ENCODE results near the gene RNF26. TPM values are rescaled to one million over a fixed set of nuclear protein-coding genes. Genes with fewer than 3 reads are reported as not detected.

Gene RNF26
- total RNA-seq, 2 donors from 2014 or later, result 8.2 to 10.3 TPM

DNA sequence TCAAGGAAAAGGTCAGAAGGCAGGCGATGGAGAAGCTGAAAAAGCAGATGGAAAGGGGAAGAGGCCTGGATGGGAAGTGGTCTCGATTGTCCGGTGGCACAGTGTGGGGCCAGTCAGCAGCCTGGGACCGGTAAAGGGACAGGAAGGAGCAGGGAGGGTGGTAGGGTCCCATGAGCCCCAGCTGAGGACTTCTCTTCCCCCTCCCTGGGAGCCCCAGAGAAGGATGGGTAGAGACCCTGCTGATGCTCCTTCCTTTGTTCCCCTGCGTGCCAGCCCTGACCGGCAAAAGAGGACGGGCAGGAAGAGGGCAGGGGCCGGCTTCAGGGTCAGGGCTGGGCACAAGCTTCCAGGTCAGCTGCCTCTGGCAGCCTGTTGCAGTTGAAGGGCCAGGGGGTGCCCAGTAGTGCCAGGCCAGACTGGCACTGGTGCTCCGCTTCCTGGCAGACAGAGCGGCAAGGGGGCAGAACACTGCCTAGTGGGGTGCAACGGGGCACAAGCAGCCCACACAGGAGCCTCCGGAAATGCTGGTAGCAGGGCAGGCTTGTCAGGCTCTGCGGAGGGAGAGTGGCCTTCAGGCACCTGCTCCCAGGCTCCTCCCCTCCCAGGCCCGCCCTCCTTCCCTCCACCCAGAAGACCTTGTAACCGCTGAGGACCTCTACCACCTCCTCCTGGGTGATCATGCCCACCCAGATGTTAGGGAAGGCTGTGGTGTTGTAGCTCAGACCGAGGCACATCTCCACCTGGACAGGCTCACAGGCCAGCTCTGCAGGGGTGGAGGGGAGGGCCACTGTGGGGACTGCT, 7.1 kb downstream of the RNF26 start:
- TF ChIP-seq, protein P1, sequence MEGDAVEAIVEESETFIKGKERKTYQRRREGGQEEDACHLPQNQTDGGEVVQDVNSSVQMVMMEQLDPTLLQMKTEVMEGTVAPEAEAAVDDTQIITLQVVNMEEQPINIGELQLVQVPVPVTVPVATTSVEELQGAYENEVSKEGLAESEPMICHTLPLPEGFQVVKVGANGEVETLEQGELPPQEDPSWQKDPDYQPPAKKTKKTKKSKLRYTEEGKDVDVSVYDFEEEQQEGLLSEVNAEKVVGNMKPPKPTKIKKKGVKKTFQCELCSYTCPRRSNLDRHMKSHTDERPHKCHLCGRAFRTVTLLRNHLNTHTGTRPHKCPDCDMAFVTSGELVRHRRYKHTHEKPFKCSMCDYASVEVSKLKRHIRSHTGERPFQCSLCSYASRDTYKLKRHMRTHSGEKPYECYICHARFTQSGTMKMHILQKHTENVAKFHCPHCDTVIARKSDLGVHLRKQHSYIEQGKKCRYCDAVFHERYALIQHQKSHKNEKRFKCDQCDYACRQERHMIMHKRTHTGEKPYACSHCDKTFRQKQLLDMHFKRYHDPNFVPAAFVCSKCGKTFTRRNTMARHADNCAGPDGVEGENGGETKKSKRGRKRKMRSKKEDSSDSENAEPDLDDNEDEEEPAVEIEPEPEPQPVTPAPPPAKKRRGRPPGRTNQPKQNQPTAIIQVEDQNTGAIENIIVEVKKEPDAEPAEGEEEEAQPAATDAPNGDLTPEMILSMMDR (IDR thresholded peaks at IDR 0.05), result no peak
- Histone ChIP-seq H3K4me3 (peak overlapping the region in 1 of 2 donors; percentile 82), H3K36me3 (no peaks in the 10 kb centered on the region), H3K4me1 (peaks cover 0 to 51% of the 10 kb centered on the region in 2 donors), H3K27ac (peak overlapping the region; percentile 97 to 98), H3K9me3 (no peaks in the 10 kb centered on the region), H3K27me3 (no peaks in the 10 kb centered on the region)
- no peak for DNase-seq (ENCODE audit: low spot score)

DNA sequence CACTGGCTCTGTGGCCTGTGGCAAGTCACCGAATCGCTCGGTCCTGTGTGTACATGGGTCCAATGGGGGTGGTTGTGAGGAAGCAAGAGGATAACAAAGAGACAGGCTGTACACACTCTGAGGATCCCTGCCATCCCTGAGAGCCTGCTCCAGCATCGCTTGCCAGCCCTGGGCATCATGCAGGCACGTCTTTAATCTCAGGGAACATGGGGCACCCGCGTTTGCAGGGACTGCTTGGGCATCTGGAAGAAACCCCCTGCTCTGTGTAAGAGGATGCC, 7.6 kb downstream of the RNF26 start:
- Histone ChIP-seq H3K9me3 (no peaks in the 10 kb centered on the region), H3K36me3 (no peaks in the 10 kb centered on the region), H3K4me3 (no peak overlapping the region), H3K27ac (peak overlapping the region in 1 of 2 donors; percentile 97), H3K27me3 (no peaks in the 10 kb centered on the region), H3K4me1 (peaks cover 0 to 48% of the 10 kb centered on the region in 2 donors)
- TF ChIP-seq, protein P1 (IDR thresholded peaks at IDR 0.05), result no peak
- DNase-seq (ENCODE audit: low spot score), result no peak

DNA sequence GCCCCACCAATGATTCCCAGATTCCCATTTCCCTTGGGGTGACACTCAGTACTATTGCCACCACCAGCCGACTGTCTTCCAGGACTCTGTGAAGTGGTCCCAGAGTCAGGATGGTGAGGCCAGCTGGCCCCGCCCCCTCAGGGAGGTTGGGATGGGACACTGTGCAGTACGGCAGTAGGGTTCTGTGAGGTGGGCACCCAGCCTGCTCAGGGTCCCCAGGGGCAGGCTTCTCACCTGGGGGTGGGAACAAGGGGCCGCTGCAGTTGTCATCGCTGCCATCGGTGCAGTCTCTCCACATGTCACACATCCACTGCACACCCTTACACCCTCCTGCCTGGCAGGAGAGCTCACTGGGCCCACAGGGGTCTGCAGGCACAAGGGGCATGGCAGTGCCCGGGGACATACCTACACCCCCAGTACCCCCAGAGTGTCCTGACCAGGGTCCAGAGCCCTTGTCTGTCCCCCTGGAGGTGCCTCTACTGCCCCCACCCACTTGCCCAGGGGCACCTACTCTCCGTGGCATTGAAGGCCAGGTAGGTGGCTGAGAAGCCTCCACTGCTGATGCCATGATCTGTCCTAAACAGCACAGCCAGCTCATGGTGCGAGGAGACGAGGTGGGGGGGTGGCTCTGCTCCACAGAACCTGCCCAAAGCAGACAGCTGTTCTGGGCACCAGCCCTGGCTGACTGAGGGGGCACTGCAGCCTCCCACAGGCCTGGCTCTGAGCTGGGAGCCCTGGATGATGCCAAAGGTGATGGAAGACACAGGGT, 8.2 kb downstream of the RNF26 start:
- TF ChIP-seq, protein P1 (IDR thresholded peaks at IDR 0.05), result no peak
- Histone ChIP-seq H3K9me3 (no peaks in the 10 kb centered on the region), H3K4me1 (peaks cover 0 to 43% of the 10 kb centered on the region in 2 donors), H3K36me3 (no peaks in the 10 kb centered on the region), H3K4me3 (no peak overlapping the region), H3K27ac (no peak overlapping the region), H3K27me3 (no peaks in the 10 kb centered on the region)
- no peak for DNase-seq (ENCODE audit: low spot score)

DNA sequence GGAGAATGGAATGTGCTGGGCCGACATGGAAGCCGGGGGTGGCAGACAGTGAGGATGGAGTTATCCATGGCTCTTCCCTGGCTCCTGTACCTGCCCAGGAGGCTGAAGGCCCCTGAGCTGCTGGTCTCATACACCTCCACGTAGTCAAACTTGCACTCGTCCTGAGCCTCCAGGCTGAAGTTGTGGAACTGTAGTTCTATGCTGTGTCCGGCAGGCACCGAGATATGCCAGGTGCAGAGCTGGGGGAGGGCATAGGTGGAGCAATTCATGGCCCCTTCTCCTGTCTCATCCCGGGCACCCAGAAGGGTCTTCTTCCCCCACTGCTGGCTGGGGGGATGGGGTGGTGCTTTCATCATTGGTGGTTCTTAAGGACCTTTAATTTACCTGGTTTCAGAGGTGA, 9.4 kb downstream of the RNF26 start:
- no peaks in the 10 kb centered on the region for H3K27me3 ChIP-seq
- TF ChIP-seq, protein P1 (IDR thresholded peaks at IDR 0.05), result no peak
- H3K9me3 ChIP-seq, result no peaks in the 10 kb centered on the region
- peaks cover 0 to 31% of the 10 kb centered on the region in 2 donors for H3K4me1 ChIP-seq
- no peaks in the 10 kb centered on the region for H3K36me3 ChIP-seq
- no peak for DNase-seq (ENCODE audit: low spot score)
- no peak overlapping the region for H3K27ac ChIP-seq
- no peak overlapping the region for H3K4me3 ChIP-seq

DNA sequence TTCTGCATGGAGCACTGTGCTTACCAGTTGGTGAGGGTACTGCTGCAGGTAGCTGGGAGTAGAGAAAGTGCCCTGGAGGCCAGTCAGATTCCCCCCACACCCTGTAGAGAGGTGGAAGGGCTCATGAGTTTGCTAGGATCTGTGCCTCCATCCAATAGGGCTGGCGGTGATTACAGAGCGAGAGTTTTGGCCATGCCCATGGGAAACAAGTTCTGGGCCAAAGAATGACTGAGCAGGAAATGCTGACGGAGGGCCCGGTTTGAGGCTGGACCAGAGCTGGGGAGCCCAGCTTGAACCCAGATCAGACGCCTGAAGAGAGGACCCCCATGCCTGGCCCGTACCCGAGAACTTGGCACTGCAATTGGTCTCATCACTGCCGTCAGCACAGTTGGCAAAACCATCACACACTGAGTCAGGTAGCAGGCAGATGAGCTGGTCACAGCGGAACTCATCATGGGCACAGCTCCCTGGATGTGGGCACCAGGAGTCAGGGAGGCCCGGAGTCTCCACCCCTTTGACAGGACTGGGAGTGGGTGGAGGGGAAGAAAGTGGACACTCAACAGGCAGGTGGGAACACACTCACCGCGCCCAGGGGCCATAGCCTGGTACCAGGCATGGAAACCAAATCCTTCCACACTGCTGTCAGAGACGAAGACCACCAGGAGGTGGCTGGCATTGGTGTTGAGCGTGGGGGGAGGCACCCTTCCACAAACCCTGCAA, 10.1 kb downstream of the RNF26 start:
- Histone ChIP-seq H3K36me3 (no peaks in the 10 kb centered on the region), H3K4me3 (no peak overlapping the region)
- TF ChIP-seq, protein P1 (IDR thresholded peaks at IDR 0.05), result no peak

More for the DNA sequence above, 10.1 kb downstream of the RNF26 start:
- no peak overlapping the region for H3K27ac ChIP-seq
- no peaks in the 10 kb centered on the region for H3K9me3 ChIP-seq
- no peak for DNase-seq (ENCODE audit: low spot score)
- H3K4me1 ChIP-seq, result peaks cover 0 to 24% of the 10 kb centered on the region in 2 donors
- H3K27me3 ChIP-seq, result no peaks in the 10 kb centered on the region
